ENCODE measurements around the gene RCC2.

- TF ChIP-seq CTCF (IDR thresholded peaks at IDR 0.05) (no peak), REST (IDR thresholded peaks at IDR 0.05; ENCODE audit: insufficient read depth in 1 of 2, low read depth in 2 of 2, low read length in 1 of 2) (no peak), POLR2AphosphoS5 (IDR thresholded peaks at IDR 0.05; ENCODE audit: low read depth, low read length) (no peak), SIN3A (IDR thresholded peaks at IDR 0.05; ENCODE audit: borderline replicate concordance, insufficient read depth, low read depth, low read length) (no peak), TCF7L2 (IDR thresholded peaks at IDR 0.05; ENCODE audit: low read depth, low read length) (no peak)
These were observed 63.8 kb downstream of the RCC2 start for GRCh38 chr1:17375651-17376050.
